Calu3 (cell line): ENCODE data around the gene NEK11. TPM values are rescaled to one million over a fixed set of nuclear protein-coding genes. Genes with fewer than 3 reads are reported as not detected.

ENCODE experiments used
- BruUV-seq: library from RNA; stranded (reverse); fragments of 400-500 nt; replicated peaks from 2 replicates; lab custom pipeline; 2021; lab: Mats Ljungman, UMichigan
- CTCF ChIA-PET: fragments of 300-600 bp; sonication (Branson Sonifier 250); formaldehyde crosslinking; loops from one replicate; lab custom pipeline; 2022; ENCODE audit warnings: antibody characterized with exemption; lab: Charles Lee
- DNase-seq: peaks from one replicate; pipeline ENCODE4 v3.0.0; 2022
- H3K27ac Mint-ChIP-seq: one replicate; pipeline ENCODE4 v1.8.0; 2022; ENCODE audit warnings: mixed read lengths; ENCODE audit not compliant: unreplicated experiment
- H3K27me3 Mint-ChIP-seq: one replicate; pipeline ENCODE4 v1.8.0; 2022; ENCODE audit warnings: mixed read lengths; ENCODE audit not compliant: unreplicated experiment
- H3K36me3 Mint-ChIP-seq: one replicate; pipeline ENCODE4 v1.8.0; 2022; ENCODE audit warnings: mild to moderate bottlenecking, moderate library complexity, mixed read lengths; ENCODE audit not compliant: insufficient read depth, unreplicated experiment
- H3K4me1 Mint-ChIP-seq: one replicate; pipeline ENCODE4 v1.8.0; 2022; ENCODE audit warnings: mild to moderate bottlenecking, low read depth, mixed read lengths; ENCODE audit not compliant: unreplicated experiment
- H3K4me3 Mint-ChIP-seq: one replicate; pipeline ENCODE4 v1.8.0; 2022; ENCODE audit warnings: mild to moderate bottlenecking, low read depth, moderate library complexity, mixed read lengths; ENCODE audit not compliant: unreplicated experiment
- H3K9me3 Mint-ChIP-seq: one replicate; pipeline ENCODE4 v1.8.0; 2022; ENCODE audit warnings: low read depth, mixed read lengths; ENCODE audit not compliant: unreplicated experiment
- CTCF ChIP-seq: fragments of 200-600 bp; IDR thresholded peaks from one replicate; pipeline ENCODE4 v1.8.0; 2022; ENCODE audit warnings: antibody characterized with exemption; ENCODE audit not compliant: unreplicated experiment
- intact Hi-C: fragments of 100-400 bp; cut with micrococcal nuclease; formaldehyde crosslinking; loops from one replicate; pipeline ENCODE4 v1.10.0; 2022; ENCODE audit not compliant: unreplicated experiment
- total RNA-seq: library from RNA; stranded (reverse); gene quantifications from 2 replicates; pipeline ENCODE4 v1.2.3, GENCODE V29; 2022

Gene NEK11
- total RNA-seq, 1 experiment from 2014 or later: 23.9 TPM

- intact Hi-C loops: loop anchor here (5.0 kb wide), 1 partner anchor 307 kb away; no protein-coding TSS in a partner anchor
- TF ChIP-seq CTCF: no peak
- no peak for DNase-seq
- Mint-ChIP-seq H3K27ac (no peak overlapping the region), H3K36me3 (peaks cover 37% of the 10 kb centered on the region), H3K4me3 (no peak overlapping the region), H3K9me3 (no peaks in the 10 kb centered on the region), H3K4me1 (no peaks in the 10 kb centered on the region), H3K27me3 (no peaks in the 10 kb centered on the region)
- no TSS peak for BruUV-seq
- CTCF ChIA-PET: interaction anchor here (0.7 kb wide), 1 partner anchor 152 kb away, joined by 4 read pairs; no protein-coding TSS in a partner anchor
Observed at GRCh38 chr3:131009698-131010097, 17.0 kb upstream of the NEK11 start.

- peaks cover 37% of the 10 kb centered on the region for H3K36me3 Mint-ChIP-seq
- intact Hi-C loops: no loop called here
- H3K9me3 Mint-ChIP-seq: no peaks in the 10 kb centered on the region
- H3K4me3 Mint-ChIP-seq: no peak overlapping the region
- DNase-seq: no peak
- no peak for TF ChIP-seq CTCF
- H3K27ac Mint-ChIP-seq: no peak overlapping the region
- no TSS peak for BruUV-seq
- no peaks in the 10 kb centered on the region for H3K4me1 Mint-ChIP-seq
- no peaks in the 10 kb centered on the region for H3K27me3 Mint-ChIP-seq
- CTCF ChIA-PET: no interaction called here
Observed at GRCh38 chr3:131018970-131019369, 7.7 kb upstream of the NEK11 start.

- no peak overlapping the region for H3K27ac Mint-ChIP-seq
- no peak for TF ChIP-seq CTCF
- H3K4me1 Mint-ChIP-seq: peaks cover 12% of the 10 kb centered on the region
- BruUV-seq: no TSS peak
- no peak for DNase-seq
- peaks cover 39% of the 10 kb centered on the region for H3K36me3 Mint-ChIP-seq
- no peaks in the 10 kb centered on the region for H3K9me3 Mint-ChIP-seq
- CTCF ChIA-PET: interaction anchor here (1.1 kb wide), 1 partner anchor 318 kb away, joined by 3 read pairs; no protein-coding TSS in a partner anchor
- intact Hi-C loops: no loop called here
- no peak overlapping the region for H3K4me3 Mint-ChIP-seq
- H3K27me3 Mint-ChIP-seq: no peaks in the 10 kb centered on the region
Observed at GRCh38 chr3:131020122-131020693, 6.5 kb upstream of the NEK11 start.

GRCh38 chr3:131025539-131025938, 1.1 kb upstream of the NEK11 start:
- Mint-ChIP-seq H3K27me3 (no peaks in the 10 kb centered on the region), H3K4me1 (peaks cover 36% of the 10 kb centered on the region), H3K27ac (peak overlapping the region; percentile 97), H3K9me3 (no peaks in the 10 kb centered on the region), H3K4me3 (peak overlapping the region; percentile 97), H3K36me3 (peaks cover 38% of the 10 kb centered on the region)
- intact Hi-C loops: loop anchor here (5.0 kb wide), 1 partner anchor 268 kb away; no protein-coding TSS in a partner anchor
- no TSS peak for BruUV-seq
- DNase-seq: no peak
- TF ChIP-seq CTCF: no peak
- CTCF ChIA-PET: interaction anchor here (1.2 kb wide), 1 partner anchor 1009 kb away, joined by 4 read pairs; the partner anchor contains the start of gene CPNE4
